ENCODE results near the gene MRPL46.

MRPL46 gene

GRCh38 chr15:88509964-88510363, 42.8 kb upstream of the MRPL46 start:
- no peak for TF ChIP-seq CTCF (IDR thresholded peaks at IDR 0.05; ENCODE audit: low read depth, low read length)
- Histone ChIP-seq H3K27ac (peak overlapping the region; percentile 11; the same call in 1 of the 2 replicates), H3K27me3 (ENCODE audit: insufficient read depth, low read depth, severe bottlenecking) (no peaks in the 10 kb centered on the region), H3K9me3 (ENCODE audit: severe bottlenecking) (peaks cover 5% of the 10 kb centered on the region), H3K4me3 (ENCODE audit: low read depth, low read length) (no peak overlapping the region), H3K36me3 (peaks cover 12% of the 10 kb centered on the region; the same call in 1 of the 2 replicates)
- DNase-seq, result no peak

- no peak for TF ChIP-seq CTCF (IDR thresholded peaks at IDR 0.05; ENCODE audit: low read depth, low read length)
- Histone ChIP-seq H3K27ac (no peak overlapping the region), H3K9me3 (ENCODE audit: severe bottlenecking) (peaks cover 5% of the 10 kb centered on the region), H3K36me3 (peaks cover 12% of the 10 kb centered on the region; the same call in 1 of the 2 replicates), H3K27me3 (ENCODE audit: insufficient read depth, low read depth, severe bottlenecking) (no peaks in the 10 kb centered on the region), H3K4me3 (ENCODE audit: low read depth, low read length) (no peak overlapping the region)
- no peak for DNase-seq
Measured at GRCh38 chr15:88509321-88509720, 42.1 kb upstream of the MRPL46 start.

- H3K9me3 ChIP-seq (ENCODE audit: severe bottlenecking), result peaks cover 5% of the 10 kb centered on the region
- H3K27ac ChIP-seq, result no peak overlapping the region
- H3K36me3 ChIP-seq, result peaks cover 7% of the 10 kb centered on the region; the same call in 1 of the 2 replicates
- no peaks in the 10 kb centered on the region for H3K27me3 ChIP-seq (ENCODE audit: insufficient read depth, low read depth, severe bottlenecking)
- no peak overlapping the region for H3K4me3 ChIP-seq (ENCODE audit: low read depth, low read length)
- no peak for DNase-seq
- TF ChIP-seq CTCF (IDR thresholded peaks at IDR 0.05; ENCODE audit: low read depth, low read length), result no peak
Measured at GRCh38 chr15:88506628-88507027, 39.4 kb upstream of the MRPL46 start.

DNA sequence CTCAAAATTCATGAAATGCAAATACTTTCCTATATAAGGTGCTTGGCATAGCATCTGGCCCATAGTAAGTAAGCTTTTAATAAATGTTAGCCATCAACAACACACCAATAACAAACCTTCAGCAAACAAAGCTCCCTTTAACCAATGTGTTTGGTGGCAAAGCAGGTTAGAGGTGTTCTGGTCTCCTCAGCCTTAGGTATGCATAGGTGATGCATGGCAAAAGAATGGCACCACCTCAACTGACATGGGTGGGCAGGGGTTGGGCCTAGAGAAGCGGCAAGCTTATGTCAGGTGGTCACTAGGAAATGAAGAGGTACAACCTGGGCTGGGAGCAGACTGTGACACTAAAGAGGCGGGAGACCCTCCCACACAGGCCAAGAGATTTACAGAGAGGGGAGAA, 38.5 kb upstream of the MRPL46 start:
- H3K4me3 ChIP-seq (ENCODE audit: low read depth, low read length), result no peak overlapping the region
- H3K36me3 ChIP-seq, result peaks cover 5% of the 10 kb centered on the region; the same call in 1 of the 2 replicates
- DNase-seq, result no peak
- H3K9me3 ChIP-seq (ENCODE audit: severe bottlenecking), result peaks cover 5% of the 10 kb centered on the region
- H3K27ac ChIP-seq, result no peak overlapping the region
- TF ChIP-seq CTCF (IDR thresholded peaks at IDR 0.05; ENCODE audit: low read depth, low read length), result no peak
- no peaks in the 10 kb centered on the region for H3K27me3 ChIP-seq (ENCODE audit: insufficient read depth, low read depth, severe bottlenecking)

DNA sequence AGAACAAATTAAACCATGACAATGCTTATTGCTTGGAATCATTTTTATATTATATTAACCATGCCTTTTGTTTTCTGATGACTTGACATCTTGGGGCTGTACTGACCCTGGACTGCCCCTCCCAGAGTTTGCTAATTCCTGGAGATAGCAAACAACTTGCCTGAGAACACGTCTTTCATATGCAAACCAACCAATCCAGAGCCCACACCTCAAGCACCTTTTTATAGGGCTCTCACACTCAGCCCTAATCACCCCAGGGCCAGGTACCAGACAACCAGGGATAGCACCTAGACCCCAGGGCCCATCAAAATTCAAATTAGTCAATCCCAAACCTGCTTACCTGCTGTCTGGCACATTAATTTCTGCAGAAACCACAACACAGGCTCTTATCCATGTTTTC, 37.3 kb upstream of the MRPL46 start:
- no peak overlapping the region for H3K4me3 ChIP-seq (ENCODE audit: low read depth, low read length)
- no peaks in the 10 kb centered on the region for H3K27me3 ChIP-seq (ENCODE audit: insufficient read depth, low read depth, severe bottlenecking)
- no peak for DNase-seq
- H3K27ac ChIP-seq, result no peak overlapping the region
- peaks cover 5% of the 10 kb centered on the region for H3K9me3 ChIP-seq (ENCODE audit: severe bottlenecking)
- H3K36me3 ChIP-seq, result 0 out of 2 replicates have a peak, but pooled peaks cover 5% of the 10 kb centered on the region
- no peak for TF ChIP-seq CTCF (IDR thresholded peaks at IDR 0.05; ENCODE audit: low read depth, low read length)

DNA sequence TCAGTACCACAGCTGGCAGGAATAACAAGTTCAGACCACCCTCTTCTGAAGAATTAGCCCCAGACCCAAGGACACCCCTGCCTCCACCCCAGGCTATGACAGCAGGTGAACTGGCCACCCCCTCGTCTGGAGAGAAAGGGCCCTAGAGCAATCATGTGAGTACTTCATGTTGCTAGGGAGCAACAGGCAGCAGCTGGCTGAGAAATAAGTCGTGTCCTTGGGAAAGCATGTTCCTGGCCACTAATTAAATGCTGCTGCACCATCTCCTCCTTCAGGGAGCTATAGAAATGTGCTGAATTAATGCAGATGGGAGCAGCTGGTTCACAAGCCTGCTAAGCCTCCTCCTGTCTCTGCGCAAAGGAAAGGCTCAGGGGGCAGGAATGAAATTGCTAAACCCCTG, 31.8 kb upstream of the MRPL46 start:
- H3K27me3 ChIP-seq (ENCODE audit: insufficient read depth, low read depth, severe bottlenecking), result no peaks in the 10 kb centered on the region
- H3K27ac ChIP-seq, result peak overlapping the region; percentile 89
- TF ChIP-seq CTCF (IDR thresholded peaks at IDR 0.05; ENCODE audit: low read depth, low read length), result no peak
- H3K36me3 ChIP-seq, result no peaks in the 10 kb centered on the region
- peak overlapping the region; percentile 18 for H3K4me3 ChIP-seq (ENCODE audit: low read depth, low read length)
- peak; percentile 91 for DNase-seq
- H3K9me3 ChIP-seq (ENCODE audit: severe bottlenecking), result no peaks in the 10 kb centered on the region

Data from WERI-Rb-1 (cell line).